Stimulated activated CD8-positive, alpha-beta memory T cell treated with anti-CD3 and anti-CD28 coated beads, Interleukin-7, amount 100 ng/mL, for 1 hour (primary cell): ENCODE results near the gene POLA1.

Experiments
- DNase-seq, 2 donors: peaks; one replicate each; pipeline ENCODE4 v3.0.0-alpha.2; 2020; ENCODE audit warnings: low read depth in 2 of 2

The POLA1 gene

DNA sequence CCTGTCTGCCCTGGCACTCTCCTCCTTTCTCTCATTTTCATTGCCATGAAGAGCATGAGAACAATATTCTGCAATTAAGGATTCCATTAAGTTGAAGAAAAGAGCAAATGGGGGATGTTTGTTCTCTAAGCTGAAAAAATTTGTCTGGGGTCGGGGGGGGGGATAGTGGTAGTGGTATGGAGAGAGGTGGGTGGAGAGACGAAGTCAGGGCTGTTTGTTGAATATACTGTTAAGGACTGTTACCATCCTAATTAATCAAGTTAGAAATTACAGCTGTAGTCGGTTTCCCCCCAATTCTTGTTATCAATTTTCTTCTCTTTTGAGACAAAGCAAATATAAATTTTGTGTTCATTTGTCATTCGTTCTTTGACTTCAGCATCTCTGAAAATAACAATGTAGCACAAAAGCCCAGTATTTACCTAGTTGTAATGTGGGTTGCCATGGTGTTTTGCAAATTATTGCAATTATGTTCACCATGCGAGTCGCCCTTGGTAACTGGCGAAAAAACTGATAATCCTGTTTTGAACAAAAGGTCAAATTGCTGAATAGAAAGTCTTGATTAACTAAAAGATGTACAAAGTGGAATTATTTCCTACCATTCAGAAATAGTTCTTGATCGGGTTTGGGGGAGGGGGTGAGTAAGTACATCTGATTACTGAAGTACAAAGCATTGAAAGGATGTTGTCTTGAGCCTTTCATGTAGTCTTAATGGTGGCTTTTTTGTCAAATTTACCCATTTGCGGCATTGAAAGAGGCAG is 183.0 kb downstream of the POLA1 start:
- no peak for DNase-seq

DNA sequence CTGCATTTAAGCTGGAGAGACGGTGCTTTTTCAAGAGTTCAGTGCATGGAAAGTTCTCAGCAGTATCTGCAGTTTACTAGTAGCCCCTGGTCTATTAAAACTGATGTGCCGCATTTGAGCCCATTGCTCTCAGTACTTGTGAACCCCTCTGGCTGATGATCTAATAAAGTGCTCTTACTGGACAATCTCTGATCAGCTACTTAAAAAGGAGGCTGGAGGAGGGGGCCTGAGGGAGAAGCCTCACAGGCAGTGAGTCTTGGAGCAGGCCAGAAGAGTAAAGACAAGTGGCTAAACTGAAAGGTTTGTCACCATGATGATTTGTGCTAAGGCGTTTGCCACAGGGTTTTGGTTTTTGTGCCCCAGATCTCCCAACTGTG is 183.6 kb downstream of the POLA1 start:
- no peak for DNase-seq

DNA sequence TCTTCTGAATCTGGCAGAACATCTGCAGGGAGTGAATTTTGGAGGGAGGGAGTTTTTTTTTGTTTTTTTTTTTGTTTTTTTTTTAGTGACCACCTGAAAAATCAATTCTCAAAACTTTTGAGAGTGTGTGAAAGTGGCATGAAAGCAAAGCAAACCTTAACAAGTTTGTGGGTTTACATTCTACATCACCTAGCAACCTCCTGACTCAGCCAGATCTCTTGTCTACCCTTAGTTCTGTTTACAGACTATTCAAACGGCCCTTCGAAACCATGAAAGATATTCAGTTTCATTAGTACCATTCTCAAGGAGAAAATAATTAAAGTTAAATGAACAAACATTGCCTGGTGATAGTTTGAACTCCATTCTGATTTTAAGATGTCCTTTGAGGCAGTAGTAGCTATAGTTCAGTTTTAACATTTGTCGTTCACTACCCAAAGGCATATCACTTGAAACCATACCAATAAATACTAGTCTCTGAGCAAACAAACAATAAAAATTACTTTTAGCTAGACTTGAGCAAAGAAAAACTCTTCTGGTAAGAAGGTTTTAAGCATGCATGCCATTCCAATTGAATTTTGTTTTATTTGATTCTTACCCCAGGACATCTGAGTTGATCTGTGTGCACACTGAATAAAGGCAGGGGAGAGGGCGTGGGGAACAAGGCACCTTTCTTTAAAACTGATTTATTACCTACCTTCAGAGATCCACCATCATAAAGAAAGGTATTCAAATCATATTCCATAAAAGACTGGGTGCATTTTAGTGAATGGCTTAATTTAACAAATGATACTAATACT is 184.3 kb downstream of the POLA1 start:
- DNase-seq: no peak

DNA sequence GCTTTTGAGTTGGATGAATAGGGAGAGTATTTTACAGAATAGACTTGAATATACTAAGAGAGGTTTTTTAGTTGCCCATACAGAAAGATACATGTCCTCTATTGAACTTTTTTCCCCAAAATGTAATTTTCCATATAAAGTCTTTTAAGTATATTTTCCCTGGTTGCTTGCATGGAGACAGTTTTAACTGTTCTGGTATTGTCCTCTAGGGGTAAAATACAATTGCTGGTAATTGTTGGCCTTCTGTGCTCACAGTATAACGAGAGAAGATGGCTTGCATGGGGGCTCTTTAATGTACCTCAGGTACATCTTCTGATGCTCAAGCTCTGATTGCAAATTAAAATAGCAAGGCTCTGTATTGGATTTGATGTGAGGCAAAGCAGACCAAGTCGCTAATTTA is 186.0 kb downstream of the POLA1 start:
- no peak for DNase-seq

DNA sequence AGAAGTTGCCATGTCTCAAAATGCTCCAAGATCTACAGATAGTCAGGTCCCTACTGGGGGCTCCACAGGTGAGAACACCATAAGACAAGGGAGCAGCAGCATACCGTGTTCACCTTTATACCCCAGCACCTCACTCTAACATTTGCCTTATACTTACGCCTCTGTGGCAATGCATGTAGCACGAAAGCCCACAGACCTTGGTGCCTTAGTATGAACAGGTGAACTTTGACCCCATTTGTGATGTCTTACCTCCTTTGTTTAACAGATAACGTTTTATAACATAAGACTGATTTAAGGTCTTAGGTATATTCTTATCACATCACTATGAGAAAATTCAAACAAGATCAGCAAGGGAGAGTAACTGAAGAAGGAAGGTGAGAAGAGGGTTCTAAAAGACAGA is 193.2 kb downstream of the POLA1 start:
- DNase-seq: no peak

DNA sequence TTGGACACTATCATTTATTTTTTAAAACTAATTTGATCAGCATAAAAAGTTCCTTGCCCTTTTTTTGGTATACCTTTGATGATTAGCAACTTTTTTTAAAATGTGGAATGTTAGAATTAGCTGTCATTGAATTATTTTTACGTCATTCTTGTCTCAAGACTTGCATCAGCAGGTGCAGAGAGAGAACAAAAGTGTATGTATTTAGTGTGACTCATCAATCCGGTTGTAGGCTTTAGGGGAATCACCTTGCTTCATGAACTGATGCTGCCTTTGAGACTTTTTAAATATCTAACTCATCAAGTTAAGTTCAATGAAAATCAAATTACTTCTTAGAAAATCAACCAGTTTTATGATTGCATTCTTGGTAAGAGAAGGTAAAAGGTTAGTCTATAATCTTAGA is 197.0 kb downstream of the POLA1 start:
- no peak for DNase-seq

DNA sequence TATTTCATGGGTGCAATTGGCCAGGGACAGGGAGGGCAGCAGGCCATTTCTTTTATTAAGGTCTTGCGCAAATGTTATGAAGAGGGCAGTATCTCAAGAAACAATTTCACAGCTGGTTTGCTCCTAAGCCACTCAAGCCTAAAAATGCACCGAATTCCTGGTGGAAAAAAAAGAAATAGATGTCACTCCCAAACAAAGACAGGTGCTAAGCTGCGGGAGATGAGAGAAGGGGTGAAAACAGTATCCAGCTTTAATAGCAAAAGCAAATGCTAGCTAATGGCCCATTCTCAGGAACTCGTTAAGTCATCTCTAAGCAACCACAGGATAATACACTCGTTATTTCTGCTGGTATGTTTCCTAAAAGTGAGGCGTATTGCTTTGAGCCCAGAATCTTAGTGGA is 205.7 kb downstream of the POLA1 start:
- DNase-seq: no peak

DNA sequence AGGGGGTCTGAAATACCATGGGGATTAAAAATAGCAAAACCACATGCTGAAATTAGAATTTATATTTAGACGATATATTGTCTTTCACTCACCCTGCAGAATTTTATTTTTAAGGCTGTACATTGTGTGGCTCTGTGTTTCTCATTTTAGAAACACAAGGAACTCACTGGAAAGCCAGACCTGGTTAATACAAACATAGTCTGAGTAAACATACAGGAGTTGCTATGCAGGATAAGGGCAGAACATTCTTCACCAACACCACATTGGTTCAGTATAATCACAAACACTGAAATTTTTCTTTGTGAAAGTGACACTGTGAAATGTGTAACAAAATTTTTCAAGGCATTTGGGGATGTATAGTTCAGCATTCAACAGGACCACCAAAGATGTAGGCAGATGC is 206.5 kb downstream of the POLA1 start:
- no peak for DNase-seq

DNA sequence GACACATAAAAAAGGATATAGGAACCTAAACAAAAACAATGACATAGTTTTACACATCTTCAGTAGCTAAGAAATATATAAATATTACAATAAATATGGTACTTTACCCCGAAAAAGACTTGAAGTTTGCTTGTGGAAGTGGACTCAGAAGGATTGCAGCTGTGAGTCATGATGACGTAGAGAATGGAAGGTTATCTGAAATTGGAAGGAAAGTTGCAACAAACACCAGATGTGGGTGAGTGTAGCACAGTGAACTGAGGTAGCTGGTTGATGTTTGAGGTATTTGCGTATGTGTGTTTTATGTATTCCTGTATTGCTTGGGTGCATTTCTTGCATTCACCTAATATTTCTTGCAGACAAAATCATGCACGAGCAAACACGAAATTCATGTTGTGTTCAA is 209.1 kb downstream of the POLA1 start:
- DNase-seq: no peak

DNA sequence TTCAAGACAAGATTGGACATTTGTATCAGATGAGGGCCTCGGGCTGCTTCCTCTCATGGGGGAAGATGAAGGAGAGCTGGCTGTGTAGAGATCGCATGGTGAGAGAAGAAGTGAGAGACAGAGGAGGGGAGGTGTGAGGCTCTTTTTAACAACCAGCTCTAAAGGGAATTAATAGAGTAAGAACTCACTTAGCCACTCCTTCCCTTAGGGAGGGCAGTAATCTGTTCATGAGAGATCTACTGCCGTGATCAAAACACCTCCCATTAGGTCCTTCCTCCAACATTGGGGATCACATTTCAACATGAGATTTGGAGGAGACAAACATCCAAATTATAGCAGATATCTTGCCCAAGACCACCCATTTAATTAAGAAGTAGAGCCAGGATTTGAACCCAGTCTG is 225.0 kb downstream of the POLA1 start:
- no peak for DNase-seq

DNA sequence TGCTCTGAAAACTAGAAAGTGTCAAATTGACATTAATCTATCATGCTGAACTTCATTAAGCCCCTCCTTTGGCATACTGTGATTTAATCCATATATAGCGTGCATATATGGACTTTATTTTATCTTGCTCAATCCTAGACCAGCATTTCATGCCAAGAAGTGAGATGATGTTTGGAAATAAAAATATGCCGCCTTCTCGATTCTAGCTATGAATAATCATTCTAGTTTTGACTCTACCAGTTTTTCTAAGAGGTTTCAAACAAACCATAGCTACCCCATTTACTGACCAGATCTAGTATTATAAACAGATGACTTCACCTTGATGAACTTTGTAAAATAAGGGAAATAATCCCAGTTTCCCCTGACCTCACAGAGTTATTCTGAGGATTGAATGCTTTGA is 227.1 kb downstream of the POLA1 start:
- no peak for DNase-seq

DNA sequence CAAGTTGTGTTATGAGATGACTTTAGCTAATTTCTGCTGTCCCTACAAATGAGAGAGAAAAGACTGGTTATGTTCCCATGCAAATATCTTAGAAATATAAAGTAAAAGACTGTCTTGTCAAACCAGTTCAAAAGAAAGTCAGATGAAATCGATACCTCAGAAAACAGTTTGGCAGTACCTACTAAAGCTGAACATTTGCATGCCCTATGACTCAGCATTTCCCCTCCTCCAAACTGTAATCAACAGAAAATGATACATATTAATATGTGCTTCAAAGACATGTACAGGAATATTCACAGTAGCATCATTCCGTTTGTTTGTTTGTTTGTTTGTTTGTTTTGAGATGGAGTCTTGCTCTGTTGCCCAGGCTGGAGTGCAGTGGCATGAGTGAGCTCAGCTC is 231.7 kb downstream of the POLA1 start:
- DNase-seq: no peak

DNA sequence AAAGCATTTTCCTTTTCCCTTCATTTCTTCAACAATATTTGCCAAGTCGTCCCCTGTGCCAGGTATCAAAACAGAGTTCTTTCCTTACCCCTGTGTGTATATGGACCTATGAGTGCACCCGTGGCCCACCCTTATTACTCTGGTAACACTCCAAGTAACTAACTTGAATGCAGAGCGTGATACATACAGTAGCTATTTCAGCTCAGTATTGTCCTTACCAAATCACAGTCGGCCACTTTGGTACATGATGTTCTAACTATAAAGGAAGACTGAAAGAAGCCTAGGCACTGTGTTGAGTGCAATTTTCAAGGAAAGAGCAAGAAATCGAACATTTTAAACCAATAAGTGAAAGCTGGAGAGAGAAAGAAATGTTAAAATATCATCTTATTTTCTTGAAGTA is 233.7 kb downstream of the POLA1 start:
- DNase-seq: no peak

DNA sequence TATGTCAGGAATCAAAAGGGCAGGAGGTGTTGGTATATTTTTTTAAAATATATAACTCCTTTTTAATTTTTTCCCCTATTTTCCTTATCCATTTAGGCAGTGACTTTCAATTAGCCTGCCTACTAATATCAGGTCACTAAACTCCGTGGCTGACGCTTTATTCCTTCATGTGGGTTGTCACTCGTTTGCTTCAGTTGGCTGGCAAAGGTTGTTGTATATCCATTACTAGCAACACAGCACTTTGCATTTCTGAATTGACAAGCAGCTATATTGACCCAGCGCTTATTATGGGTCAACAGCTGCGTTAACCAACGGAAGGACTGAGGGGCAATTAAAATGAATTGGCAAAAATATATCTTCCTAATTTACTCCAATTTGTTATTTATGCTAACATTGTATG is 234.4 kb downstream of the POLA1 start:
- no peak for DNase-seq

DNA sequence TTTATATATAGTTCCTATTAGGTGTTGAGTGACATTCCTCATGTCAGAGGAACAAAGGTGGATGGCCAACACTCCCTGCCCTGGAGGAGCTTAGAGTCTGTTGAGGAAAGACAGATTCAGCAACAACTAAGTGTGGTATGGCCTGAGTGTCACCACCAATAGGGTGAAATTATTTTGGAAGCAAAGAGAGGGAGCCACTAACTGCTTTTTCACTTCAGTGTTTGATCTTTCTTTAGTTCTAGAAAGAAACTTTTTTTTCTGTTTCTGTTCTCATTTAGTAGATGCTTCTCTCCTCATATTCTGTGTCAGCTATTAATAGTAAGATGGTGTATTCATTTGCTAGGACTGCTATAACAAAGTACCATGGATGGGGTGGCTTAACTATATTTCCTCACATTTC is 240.6 kb downstream of the POLA1 start:
- DNase-seq: no peak

DNA sequence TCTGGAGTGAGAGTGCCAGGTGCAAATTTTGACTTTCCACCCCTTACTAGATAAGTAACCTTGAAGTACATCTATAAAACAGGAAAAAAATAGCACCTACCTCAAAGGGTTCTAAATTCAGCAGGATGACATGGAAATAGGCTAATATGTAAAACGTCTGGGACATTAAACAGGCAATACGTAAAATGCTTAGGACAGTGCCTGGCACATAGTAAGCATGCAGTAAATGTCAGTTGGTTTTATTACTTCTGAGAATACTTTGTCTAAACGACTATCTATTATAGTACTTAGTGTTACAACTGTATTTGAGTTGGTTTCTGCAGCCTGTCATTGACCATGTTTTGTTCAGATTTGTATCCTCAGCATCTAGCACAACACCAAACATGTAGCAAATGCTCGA is 251.3 kb downstream of the POLA1 start:
- no peak for DNase-seq

DNA sequence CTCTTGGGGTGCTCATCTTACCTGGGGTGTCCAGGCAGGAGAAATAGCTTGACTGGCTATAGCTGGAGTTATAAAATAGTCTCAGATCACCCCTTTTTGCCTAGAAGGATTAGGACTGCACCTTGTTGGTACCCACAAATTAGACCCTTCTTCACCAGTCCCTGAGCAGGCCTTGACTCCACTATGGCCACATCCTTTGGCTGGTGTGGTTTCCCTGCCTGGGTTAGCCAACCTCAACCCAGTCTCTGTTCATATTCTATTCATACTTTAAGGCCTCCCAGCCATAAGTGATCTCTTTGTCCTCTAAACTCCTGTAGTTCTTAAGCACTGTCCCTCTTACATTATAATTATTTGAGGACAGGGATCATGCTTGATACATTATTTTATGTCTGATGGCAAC is 252.7 kb downstream of the POLA1 start:
- DNase-seq: no peak

DNA sequence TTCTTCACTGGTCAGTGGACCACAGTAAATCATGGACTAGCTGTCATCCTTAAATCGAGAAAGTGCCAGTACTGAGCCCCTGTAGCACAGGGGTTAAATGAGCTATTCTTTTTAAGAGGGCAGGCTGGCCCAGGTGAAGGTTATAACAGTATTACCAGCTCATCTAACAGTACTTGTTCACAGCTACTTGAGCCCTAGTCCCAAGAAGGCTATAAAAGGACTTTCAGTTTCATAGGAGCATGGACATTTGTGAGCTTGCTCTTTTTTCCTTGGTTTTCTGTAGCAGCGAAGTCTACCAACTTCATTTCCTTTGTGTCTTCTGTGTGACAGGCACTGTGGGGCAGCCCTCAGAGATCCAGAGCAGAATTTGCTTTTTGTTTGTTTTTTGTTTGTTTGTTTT is 261.0 kb downstream of the POLA1 start:
- no peak for DNase-seq

DNA sequence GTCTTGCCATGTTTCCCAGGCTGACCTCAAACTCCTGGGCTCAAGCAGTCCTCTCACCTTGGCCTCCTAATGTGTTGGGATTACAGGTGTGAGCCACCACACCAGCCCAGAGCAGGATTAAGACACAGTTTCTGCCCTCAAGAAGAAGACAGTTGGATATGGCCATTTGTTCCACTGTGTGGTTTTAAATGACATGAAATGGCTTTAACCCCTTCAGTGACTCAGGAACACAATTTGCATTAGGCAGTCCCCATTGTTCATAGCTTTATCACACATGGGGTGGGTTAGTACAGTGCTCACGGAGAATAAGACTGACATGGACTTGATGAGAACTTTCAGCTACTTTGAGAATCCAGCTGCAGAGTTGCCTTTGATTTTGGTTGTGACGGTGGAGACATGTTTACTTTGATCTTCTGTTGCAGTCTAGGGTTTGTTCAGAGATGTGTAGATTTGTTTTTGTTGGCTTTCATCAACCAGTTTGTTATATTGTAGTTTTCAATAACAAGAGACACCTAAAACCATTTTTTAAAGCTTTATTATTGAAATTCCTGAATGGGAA is 261.7 kb downstream of the POLA1 start:
- no peak for DNase-seq

DNA sequence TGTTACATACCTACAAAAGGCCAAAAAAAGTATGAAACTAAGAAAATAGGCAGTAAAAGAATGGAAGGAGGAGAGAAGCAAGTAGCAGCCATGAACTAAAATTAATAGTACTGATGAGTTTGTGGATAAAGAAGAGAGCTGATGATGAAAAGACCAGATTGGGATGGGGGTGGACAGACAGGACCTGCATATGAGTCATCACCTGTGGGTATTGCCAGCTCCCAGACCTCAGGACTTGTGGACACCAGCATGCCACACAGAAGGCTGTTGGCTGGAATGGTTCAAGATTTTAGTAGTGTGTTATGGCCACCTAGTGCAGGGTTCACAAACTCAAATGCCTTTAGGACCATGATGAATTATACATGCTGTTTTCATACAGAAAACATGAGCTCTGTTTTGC is 263.1 kb downstream of the POLA1 start:
- no peak for DNase-seq

DNA sequence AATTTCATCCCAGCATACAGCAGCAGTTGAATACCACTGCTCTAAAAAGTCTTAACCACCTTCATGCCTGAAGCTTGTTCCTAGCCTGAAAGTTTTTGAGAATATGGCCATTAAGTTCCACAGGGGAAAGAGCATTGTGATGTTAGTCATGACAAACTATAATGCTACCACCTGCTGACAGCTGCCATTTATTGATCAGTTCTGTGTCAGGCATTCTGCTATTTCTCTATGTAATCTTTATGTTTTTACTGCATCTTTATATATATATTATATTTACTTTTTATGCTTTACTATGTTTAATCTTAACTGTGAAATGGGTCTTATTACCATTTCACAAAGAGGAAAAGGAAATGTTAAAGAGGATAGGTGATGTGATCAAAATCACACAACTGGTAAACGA is 268.1 kb downstream of the POLA1 start:
- DNase-seq: no peak

DNA sequence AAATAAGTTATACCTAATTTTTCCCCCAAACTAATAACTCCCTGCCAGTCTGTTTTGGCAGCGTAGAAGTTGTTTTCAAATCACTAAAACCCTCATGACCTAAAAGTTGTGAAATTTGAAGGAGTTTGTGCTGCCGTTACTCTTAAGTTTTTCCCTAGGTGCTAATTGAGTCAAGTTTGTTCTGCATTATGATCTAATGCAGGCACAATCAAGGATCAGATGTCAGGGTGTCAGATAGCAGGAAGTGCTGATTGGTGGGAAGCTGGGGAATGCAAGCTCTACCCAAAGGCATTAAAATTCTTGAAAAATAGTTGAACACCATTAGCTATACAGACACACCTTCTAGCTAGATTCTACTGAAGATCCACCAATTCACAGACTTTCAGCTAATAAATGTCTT is 270.1 kb downstream of the POLA1 start:
- DNase-seq: no peak

DNA sequence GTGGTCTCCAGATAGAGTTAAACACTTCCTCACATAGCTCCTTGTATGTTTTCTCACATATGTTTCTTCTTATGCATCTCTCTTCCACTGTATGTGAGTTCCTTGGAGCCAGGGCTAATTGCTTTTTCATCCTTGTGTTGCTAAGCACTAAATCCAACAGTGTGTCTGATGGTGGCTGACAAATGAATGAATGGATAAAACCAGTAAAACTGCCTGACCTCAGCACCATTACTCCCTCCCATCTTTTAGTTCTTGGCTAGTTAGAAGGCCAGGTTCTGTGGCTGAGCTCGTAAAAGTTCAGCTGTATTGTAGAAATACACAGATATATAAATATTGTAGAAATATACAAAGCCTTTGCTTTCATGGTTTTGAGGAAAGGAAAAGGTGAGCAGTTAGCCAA is 271.7 kb downstream of the POLA1 start:
- DNase-seq: no peak
